NCI-H2196 treated with DMSO at 0.1 percent for 48 hours (cell line): Measurements from ENCODE around the gene MIS18A.
A peak's percentile ranks its signal among the peaks of the same experiment; 100 is the strongest.
"Not testable (repeated sequence)": the region's sequence is repeated elsewhere in the genome, so short reads cannot be mapped to it uniquely, and the experiment has no call there.

Experiments used
- DNase-seq: peaks from one replicate; lab custom pipeline; 2025; ENCODE audit not compliant: unreplicated experiment; lab: John Stamatoyannopoulos, UW

Gene MIS18A, protein sequence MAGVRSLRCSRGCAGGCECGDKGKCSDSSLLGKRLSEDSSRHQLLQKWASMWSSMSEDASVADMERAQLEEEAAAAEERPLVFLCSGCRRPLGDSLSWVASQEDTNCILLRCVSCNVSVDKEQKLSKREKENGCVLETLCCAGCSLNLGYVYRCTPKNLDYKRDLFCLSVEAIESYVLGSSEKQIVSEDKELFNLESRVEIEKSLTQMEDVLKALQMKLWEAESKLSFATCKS

DNA sequence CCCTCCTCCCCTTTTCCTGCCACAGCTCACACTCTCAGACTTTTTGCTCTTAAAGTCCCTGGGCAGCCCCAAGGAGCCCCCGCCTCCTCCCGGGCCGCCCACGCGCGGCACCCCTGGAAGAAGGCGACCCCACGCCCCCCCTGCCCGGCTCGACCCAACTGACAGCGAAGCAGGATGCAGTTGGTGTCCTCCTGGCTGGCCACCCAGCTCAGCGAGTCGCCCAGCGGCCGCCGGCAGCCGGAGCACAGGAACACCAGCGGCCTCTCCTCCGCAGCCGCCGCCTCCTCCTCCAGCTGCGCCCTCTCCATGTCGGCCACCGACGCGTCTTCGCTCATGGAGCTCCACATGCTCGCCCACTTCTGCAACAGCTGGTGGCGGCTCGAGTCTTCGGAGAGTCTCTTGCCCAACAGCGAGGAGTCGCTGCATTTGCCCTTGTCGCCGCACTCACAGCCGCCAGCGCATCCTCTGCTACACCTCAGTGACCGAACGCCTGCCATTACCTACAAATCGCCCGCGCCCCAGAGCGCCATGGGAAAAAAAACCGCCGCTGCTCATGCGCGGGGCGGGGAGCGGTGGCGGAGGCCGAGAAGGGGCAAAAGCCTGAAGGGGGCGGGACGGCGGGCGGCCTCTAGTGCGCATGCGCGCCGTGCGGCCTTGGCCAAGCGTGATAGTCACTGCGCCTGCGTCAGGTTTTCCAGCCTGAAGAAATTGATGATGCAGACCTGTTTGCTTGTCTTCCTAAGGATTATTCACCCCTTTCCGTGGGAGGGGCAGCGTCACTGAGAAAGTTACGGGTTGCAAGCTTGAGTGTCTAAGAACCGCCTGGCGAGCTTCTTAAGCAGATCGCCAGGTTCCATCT lies at the start of gene MIS18A:
Gene MIS18A, minus strand, starts transcription at position 532 of the 859 bp plus-strand sequence. Its CDS starts 35 bp downstream, at position 497.
- peak; percentile 91 for DNase-seq

DNA sequence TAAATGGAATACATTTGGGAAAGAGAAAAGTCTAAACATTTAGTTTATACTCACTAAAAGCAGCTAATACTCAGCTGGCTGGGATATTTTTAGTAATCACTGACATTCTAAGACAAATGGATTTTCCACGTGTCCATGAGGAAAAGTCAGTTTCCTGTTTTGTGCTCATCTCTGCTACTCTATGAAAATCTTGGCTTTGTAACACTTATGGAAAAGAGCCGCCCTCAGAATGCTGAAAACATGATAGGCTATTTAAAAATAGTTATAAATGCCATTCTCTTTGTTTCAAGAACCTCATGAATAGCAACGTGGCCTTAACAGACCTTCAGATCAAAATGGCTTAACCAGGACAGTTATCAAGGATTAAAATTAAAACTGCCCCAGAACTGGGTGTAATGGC lies 49.7 kb upstream of the MIS18A start:
- DNase-seq = no peak

DNA sequence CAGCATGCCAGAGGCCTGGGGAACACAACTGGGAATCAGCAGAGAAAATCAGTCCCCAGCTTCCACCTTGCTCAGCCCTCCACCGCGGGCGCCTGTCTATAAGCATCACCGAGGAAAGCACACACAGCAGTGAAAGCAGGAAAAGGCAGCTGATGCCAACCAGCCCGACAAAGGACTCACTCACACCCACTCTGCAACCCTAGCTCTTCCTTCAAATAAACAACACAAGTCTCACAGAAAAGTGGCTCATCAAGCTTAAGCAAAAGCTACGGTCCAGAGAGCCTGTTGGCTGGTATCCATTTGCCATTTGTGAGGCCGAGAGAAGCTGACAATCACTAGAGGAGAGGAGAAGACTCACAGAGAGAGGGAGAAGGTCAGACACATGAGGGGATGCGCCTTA lies 46.9 kb upstream of the MIS18A start:
- no peak for DNase-seq

DNA sequence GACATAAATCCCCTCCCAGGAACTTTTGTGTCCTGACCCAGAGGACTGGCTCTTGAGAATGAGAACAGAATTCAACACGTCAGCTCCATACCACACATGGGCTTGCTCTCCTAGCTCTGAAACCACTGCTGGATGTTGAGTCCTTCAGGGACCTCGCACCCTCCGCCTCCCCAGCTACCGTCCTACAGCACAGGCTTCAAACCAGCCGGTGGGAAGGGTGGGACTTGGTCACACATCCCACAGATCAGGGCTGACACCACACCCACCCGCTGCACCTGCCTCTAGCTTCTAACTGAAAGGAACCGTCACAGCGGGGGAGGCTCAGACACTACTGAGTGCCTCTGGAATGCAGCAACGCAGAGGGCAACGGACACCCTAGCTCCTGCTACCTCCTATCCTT lies 43.8 kb upstream of the MIS18A start:
- DNase-seq = no peak

DNA sequence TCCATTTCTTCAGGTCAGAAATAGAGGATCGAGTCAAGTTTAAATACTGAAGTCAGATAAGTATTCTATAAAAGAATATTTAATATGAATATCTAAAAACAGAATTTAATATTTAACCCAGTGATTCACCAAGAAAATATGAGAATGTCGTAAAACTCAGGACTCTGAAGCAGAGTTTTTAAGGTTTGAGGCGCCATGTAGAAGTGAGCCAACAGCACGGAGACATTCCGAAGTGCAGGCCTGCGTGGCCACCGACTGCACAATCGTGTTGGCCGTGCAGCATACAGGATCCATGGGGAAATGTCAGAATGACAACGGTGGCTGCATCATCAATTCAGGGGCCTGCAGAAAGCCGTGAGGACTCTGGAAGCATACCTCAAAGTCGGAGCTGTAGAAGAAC lies 43.3 kb upstream of the MIS18A start:
- no peak for DNase-seq

DNA sequence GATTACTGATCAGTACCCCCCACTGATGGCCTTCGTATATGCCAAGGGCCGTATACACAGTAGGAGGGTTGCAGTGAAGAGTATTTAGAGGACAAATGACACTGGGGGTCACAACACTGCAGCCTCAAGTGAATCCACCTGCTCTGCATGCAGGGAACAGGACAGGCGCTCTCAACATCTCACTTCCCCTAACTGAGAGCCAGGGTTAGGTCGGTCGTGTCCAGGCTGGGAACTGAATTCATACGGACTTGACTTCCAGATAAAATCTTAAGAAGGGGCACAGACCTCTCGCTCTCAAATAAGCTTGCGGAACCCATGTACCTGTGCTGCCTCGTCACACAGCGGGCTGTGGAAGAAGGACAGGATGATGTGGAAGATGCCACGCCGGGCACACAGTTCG lies 42.6 kb upstream of the MIS18A start:
- no peak for DNase-seq

DNA sequence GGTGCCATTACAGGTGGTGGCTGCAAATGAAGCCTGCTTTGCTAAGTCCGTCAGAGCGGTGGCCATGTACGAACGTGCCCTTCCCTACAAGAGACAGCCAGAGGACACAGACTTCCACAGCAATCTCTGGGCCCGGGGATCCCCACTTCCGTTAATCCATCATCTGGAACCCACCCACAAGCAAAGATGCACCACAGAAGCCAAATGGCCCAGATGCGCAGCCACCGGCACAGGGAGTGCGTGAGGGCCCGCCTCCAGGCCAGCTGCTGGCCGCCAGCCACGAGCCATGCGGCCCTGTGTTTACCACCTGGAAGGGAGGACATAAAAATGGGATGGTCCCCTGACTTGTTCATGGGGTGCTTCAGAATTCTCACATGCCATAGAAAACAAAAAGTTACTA lies 41.9 kb upstream of the MIS18A start:
- no peak for DNase-seq

DNA sequence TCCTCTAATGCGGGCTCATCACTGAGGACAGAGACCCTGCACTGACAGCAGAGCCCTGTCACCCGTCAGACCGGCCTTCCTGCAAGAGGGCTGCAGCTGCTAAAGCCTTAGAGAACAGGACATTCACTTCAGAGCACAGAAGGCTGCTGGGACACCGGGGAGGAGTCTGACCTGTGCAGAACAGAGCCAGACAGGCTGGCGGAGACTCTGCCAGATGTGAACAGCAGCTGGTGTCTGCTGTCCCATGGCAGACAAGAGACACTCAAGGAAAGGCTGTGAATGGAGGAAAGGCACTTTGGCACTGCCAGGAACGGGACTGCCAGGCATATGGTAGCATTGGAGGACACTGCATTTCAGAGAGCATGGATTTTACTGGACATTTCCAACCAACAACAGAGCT lies 41.2 kb upstream of the MIS18A start:
- DNase-seq = no peak

DNA sequence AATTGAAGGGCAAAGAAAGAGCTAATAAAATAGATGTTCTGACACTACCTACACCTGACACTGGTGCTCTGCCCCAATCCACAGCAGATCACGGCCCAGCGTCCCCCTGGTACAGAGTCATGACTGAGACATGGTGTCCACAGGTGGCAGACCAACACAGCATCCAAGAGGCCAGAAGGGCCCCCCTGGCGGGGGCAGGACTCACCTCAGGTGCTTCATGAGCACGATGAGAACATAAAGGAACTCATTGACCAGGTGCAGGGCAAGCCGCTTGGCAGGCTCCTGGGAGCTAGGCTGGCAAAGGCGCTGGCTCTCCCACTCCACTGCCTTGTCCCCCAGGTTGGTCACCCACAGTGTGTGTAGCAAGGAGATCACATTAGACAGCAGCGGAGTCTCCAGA lies 40.2 kb upstream of the MIS18A start:
- no peak for DNase-seq

DNA sequence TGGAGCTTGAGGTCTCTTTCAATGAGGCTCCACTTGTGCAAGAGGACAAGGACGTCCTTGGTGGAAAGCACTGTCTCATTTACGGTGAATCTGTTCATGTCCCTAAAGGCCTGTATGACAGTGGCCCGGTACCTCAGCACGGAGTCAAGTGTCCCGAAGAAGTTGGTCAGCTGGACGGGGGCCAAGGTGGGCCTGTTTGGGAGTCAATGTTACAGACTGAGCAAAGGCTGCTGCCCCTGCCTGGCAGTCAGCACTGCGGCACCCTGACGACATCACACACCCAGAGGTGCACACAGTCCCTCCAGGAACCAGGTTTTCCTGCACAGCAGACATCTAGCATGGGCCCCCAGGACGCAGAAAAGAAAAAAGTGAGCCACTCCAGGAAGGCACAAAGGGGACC lies 38.9 kb upstream of the MIS18A start:
- no peak for DNase-seq

DNA sequence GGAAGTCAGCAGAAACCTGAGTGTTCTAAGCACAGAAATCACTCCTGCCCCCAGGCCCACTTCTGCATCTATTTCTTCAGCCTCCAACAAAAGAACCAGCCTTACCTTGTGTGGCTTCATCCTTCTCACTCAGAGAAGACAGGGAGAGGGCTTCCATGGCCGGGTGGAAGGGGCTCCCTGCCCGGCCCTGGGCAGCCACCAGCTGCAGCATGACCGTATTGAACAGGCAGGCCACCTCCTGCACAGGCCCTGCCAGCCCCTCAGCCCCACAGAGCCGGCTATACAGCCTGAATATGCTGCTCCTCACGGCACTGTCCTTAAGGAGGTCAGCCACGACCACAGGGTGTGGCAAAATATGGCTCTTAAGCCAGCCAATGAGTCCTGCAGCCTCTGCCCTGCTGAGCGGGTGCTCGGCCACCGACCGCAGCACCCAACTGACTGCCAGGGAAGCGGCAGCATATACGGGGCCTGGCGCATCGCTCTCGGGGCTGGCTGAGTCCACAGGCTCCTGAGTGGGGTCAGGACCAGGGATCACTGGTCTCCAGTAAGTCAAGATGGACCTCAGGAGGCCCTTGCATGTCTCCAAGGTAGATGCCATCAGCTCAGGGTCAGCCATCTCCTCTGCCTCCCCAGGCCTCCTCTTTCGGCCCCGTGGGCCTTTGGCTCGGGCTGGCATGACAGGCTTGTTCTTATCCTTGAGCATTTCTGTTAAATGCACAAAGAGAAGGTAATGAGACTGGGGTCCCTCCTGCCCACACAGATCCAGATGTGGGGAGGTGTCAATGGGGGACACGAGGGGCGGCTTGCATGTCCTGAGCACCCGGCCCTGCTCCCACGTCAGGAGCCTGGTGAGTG lies 37.7 kb upstream of the MIS18A start:
- DNase-seq = no peak

DNA sequence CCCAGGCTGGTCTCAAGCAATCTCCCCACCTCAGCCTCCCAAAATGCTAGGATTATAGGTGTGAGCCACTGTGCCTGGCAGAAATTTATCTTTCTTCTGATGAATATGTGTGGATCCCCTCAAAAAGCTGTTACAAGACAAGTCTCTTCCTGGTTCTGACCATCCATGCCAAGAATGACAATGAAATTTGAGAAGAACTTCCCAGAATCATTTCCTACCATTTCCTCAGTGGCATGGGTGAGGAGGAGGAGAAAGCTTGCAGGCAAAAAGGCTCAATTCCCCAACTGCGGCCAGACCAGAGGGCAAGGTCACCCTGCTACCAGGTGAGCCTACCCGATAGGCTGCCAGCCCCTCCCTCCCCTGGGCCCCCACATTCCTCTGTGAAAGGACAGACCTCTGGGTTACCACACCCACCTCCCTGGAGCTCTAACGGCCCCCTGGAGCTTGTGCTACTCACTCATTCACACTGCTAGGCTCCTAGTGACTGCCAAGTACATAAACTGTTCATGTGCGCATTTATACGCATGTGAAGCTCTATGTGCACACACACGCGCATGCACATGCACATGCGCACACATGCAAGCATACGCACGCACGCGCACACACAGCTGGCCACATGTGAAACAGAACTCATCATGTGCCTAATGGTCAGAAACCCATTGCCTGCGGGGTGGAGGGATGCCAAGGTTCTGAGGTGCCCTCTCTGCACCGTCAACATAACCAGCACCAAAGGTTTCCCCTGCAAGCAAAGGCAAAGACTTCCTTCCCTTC lies 36.8 kb upstream of the MIS18A start:
- DNase-seq = no peak

DNA sequence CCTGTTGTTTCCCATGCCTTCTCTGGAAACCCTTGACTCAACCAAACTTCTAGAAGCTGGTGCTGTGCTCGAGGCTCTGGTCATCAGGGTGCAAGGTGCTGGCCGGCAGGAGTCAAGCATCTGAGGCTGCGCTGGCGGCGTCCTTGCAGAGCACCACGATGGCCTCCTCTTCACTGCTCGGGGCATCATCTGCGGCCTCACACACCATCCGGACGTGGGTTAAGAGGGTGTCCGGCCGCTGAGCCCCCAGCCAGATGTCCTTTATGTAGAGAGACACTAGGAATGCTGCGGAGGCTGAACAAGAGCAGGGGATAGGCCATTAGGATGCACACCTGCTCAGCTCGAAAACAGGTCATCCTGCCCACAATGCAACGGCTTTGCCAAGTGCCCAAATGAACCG lies 36.0 kb upstream of the MIS18A start:
- no peak for DNase-seq

DNA sequence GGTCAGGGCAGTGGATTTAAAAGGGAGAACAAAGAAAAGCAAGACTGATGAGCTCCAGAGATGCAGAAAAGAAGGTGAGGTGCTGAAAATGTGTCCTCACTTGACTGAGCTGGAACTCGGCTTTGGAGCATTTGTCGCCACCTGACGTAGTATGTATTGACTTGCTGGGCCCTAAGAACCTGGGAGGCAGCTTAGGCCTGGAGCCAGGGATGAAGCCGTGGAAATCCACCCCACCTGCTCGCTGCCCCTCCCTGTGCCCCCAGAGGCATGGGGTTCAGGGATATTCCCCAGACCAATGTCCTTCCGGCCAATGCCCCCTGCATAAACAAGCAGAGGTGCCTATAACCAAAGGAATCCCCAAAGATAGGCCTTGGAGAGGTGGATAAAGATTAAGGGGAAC lies 34.1 kb upstream of the MIS18A start:
- DNase-seq = no peak

DNA sequence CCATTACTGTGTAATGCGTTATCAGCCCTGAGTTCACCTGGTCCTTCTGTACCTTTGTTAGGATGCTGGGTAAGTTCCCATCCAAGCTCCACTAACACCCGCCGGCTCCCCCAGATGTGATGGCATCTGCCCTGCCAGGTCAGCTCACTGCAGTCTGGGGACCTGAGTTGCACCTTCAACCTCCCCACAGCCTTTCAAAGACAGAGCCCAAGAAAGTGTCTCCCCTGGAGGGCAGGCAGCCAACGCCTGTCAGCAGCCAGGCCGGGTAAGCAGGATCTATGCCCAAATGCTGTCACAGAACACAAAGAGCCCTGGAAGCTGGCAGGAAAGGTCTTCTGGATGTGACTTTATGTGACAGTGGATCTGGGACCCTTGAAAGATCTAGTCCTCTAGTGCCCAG lies 33.5 kb upstream of the MIS18A start:
- DNase-seq = no peak

DNA sequence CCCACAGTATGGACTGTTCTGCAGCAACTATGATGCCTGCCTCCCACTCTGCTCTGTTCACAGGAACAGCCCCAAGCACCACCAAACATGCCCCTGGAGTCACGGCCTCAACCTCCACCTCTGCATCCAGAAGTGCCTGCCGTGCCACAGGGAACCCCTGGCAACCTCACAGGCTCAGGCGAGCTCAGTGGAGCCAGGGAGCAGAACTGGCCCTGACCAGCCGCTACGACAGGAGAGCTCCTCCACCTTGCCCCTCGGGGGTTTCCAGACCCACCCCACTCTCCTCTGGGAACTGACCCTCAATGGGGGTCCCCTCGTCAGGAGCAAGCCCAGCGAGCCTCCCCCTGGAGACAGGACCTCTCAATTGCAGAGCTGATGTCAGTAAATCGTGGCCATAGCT lies 32.8 kb upstream of the MIS18A start:
- DNase-seq = no peak

DNA sequence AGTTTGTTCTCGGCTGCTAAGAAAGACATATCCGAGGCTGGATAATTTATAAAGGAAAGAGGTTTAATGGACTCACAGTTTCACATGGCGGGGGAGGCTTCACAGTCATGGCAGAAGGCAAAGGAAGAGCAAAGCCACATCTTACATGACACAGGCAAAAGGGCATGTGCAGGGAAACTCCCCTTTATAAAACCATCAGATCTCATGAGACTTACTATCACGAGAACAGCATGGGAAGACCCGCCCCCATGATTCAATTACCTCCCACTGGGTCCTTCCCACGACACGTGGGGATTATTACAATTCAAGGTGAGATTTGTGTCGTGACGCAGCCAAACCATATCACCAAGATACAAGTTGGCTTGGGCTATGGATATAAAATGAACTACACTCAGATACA lies 32.1 kb upstream of the MIS18A start:
- not testable (repeated sequence) for DNase-seq

DNA sequence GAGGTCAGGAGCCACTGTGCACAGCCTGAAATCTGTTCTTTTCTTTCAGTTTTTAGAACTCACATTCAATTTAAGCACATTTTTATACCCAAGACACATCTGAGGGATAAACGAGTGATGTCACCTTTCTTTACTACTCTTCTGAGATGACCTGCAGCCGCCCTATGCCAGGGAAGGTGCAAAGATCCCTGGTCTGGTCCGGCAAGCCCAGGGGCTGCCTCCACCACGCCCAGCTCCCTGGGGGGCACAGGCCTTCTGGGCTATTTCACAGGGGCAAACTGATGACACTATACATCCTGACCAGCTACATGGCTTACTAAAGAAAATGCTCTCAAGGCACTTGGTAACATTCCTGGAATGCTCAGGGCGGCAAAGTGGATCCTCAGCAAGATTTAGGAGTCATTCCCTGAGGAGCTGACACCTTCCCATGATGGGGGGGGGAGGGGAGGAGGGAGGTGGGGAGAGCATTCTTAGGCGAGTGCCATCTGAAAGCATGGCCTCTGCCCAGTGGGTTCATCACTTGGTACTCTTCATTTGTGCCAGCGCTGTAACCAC lies 31.1 kb upstream of the MIS18A start:
- DNase-seq = no peak

DNA sequence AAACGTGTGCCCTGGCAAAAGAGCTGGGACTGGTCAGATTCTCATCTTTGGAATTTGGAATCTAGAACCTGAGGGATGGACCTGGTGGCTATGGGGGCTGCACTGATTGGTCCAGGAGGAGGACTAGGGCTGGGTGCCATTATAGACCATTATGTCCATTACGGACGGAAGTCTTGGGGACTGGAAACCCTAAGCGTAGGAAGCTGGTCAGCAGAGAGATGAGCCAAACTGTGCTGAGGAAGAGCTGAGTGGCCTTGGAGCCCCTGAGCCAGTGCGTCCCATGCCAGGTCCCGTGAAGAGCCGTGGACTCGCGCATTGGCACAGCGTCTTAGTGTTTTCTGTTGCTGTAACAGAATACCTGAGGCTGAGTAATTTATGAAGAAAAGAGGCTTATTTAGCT lies 29.8 kb upstream of the MIS18A start:
- DNase-seq = no peak

DNA sequence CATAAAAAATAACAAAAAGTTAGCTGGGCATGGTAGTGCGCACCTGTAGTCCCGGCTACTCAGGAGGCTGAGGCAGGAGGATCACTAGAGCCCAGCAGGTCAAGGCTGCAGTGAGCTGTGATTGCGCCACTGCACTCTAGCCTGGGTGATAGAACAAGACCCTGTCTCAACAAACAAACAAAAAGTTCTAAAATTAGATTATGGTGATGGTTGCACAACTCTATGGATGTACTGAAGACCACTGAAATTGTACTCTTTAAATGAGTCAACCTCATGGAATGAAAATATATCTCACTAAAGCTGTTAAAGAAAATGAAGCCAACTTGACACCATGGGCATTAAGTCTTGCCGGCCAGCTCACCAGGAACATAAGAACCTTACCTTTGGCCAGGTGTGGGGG lies 28.9 kb upstream of the MIS18A start:
- DNase-seq = no peak
